ENCODE measurements around the gene PRKCQ.
"Not testable (repeated sequence)": the region's sequence is repeated elsewhere in the genome, so short reads cannot be mapped to it uniquely, and the experiment has no call there.

Gene PRKCQ

GRCh38 chr10:6494936-6495592 lies 85.0 kb downstream of the PRKCQ start:
- H3K4me3 ChIP-seq (ENCODE audit: low read depth, low read length), result no peak overlapping the region

GRCh38 chr10:6494442-6494819 lies 85.6 kb downstream of the PRKCQ start:
- no peak overlapping the region for H3K4me3 ChIP-seq (ENCODE audit: low read depth, low read length)

- H3K4me3 ChIP-seq (ENCODE audit: low read depth, low read length), result no peak overlapping the region
Measured at GRCh38 chr10:6493521-6494441, 86.3 kb downstream of the PRKCQ start.

- no peak overlapping the region for H3K4me3 ChIP-seq (ENCODE audit: low read depth, low read length)
Measured at GRCh38 chr10:6492896-6493295, 87.2 kb downstream of the PRKCQ start.

- no peak overlapping the region for H3K4me3 ChIP-seq (ENCODE audit: low read depth, low read length)
Measured at GRCh38 chr10:6491841-6492609, 88.1 kb downstream of the PRKCQ start.

GRCh38 chr10:6490614-6491013 lies 89.5 kb downstream of the PRKCQ start:
- no peak overlapping the region for H3K4me3 ChIP-seq (ENCODE audit: low read depth, low read length)

- H3K4me3 ChIP-seq (ENCODE audit: low read depth, low read length), result no peak overlapping the region
Measured at GRCh38 chr10:6487920-6488319, 92.2 kb downstream of the PRKCQ start.

GRCh38 chr10:6486309-6486708 lies 93.8 kb downstream of the PRKCQ start:
- no peak overlapping the region for H3K4me3 ChIP-seq (ENCODE audit: low read depth, low read length)

GRCh38 chr10:6482737-6483357 lies 97.2 kb downstream of the PRKCQ start:
- H3K4me3 ChIP-seq (ENCODE audit: low read depth, low read length), result no peak overlapping the region

GRCh38 chr10:6478722-6479121 lies 101.4 kb downstream of the PRKCQ start:
- no peak overlapping the region for H3K4me3 ChIP-seq (ENCODE audit: low read depth, low read length)

- H3K4me3 ChIP-seq (ENCODE audit: low read depth, low read length), result no peak overlapping the region
Measured at GRCh38 chr10:6476989-6477388, 103.1 kb downstream of the PRKCQ start.

- H3K4me3 ChIP-seq (ENCODE audit: low read depth, low read length), result no peak overlapping the region
Measured at GRCh38 chr10:6474871-6475270, 105.2 kb downstream of the PRKCQ start.

- H3K4me3 ChIP-seq (ENCODE audit: low read depth, low read length), result no peak overlapping the region
Measured at GRCh38 chr10:6473901-6474370, 106.1 kb downstream of the PRKCQ start.

GRCh38 chr10:6473430-6473829 lies 106.6 kb downstream of the PRKCQ start:
- no peak overlapping the region for H3K4me3 ChIP-seq (ENCODE audit: low read depth, low read length)

GRCh38 chr10:6472710-6473005 lies 107.4 kb downstream of the PRKCQ start:
- H3K4me3 ChIP-seq (ENCODE audit: low read depth, low read length), result not testable (repeated sequence)

- no peak overlapping the region for H3K4me3 ChIP-seq (ENCODE audit: low read depth, low read length)
Measured at GRCh38 chr10:6470894-6471618, 109.0 kb downstream of the PRKCQ start.

GRCh38 chr10:6469661-6470060 lies 110.4 kb downstream of the PRKCQ start:
- H3K4me3 ChIP-seq (ENCODE audit: low read depth, low read length), result no peak overlapping the region

GRCh38 chr10:6465854-6466601 lies 114.0 kb downstream of the PRKCQ start:
- H3K4me3 ChIP-seq (ENCODE audit: low read depth, low read length), result no peak overlapping the region

- H3K4me3 ChIP-seq (ENCODE audit: low read depth, low read length), result no peak overlapping the region
Measured at GRCh38 chr10:6465437-6465836, 114.6 kb downstream of the PRKCQ start.
